HepG2 (cell line): ENCODE measurements around the gene MFSD2B. TPM values are rescaled to one million over a fixed set of nuclear protein-coding genes. Genes with fewer than 3 reads are reported as not detected.
A peak's percentile ranks its signal among the peaks of the same experiment; 100 is the strongest.

Experiments
- ESRRA ChIP-seq: sonication (generic); formaldehyde crosslinking; IDR thresholded peaks from 2 replicates; pipeline ENCODE4 v1.5.1; 2020; ENCODE audit warnings: mild to moderate bottlenecking, low read depth, missing genetic modification reagents
- HDAC2 ChIP-seq: sonication (generic); formaldehyde crosslinking; IDR thresholded peaks from 2 replicates; pipeline ENCODE4 v1.4.0; 2020; ENCODE audit warnings: missing genetic modification reagents
- KDM5A ChIP-seq: fragments of 200-600 bp; sonication (generic); IDR thresholded peaks from 2 replicates; pipeline ENCODE4 v1.7.0; 2018; ENCODE audit warnings: antibody characterized with exemption, mild to moderate bottlenecking, low read length, borderline replicate concordance
- MATR3 ChIP-seq: sonication (generic); formaldehyde crosslinking; IDR thresholded peaks from 2 replicates; pipeline ENCODE4 v1.4.0; 2020; ENCODE audit warnings: missing genetic modification reagents
- NFYB ChIP-seq: sonication (generic); formaldehyde crosslinking; IDR thresholded peaks from 2 replicates; pipeline ENCODE4 v1.4.0; 2020; ENCODE audit warnings: missing genetic modification reagents
- PHF8 ChIP-seq: sonication (generic); formaldehyde crosslinking; IDR thresholded peaks from 2 replicates; pipeline ENCODE4 v1.5.0; 2020; ENCODE audit warnings: missing genetic modification reagents
- REL ChIP-seq: sonication (generic); formaldehyde crosslinking; conservative IDR thresholded peaks from 2 replicates; pipeline ENCODE4 v1.8.0; 2022; ENCODE audit warnings: mild to moderate bottlenecking, missing genetic modification reagents, moderate library complexity
- ZNF430 ChIP-seq: sonication (generic); formaldehyde crosslinking; IDR thresholded peaks from 2 replicates; pipeline ENCODE4 v1.9.0; 2021; ENCODE audit warnings: mild to moderate bottlenecking, missing genetic modification reagents
- ZNF496 ChIP-seq: sonication (generic); formaldehyde crosslinking; IDR thresholded peaks from 2 replicates; pipeline ENCODE4 v1.8.1; 2023; ENCODE audit warnings: mild to moderate bottlenecking, moderate library complexity, missing genetic modification reagents; ENCODE audit not compliant: insufficient replicate concordance
- polyA plus RNA-seq, 8 experiments: library from polyadenylated mRNA; depleted of rRNA in 3 of 8; stranded (reverse) in 7 of 8; unstranded in 1 of 8; fragments of >200 nt; fragmentation: Illumina TruSeq in 4 of 8; extraction: Trizol in 4 of 8; gene quantifications; 2 replicates each; pipeline versions ENCODE4 v1.2.1 to v1.2.3, GENCODE V29; 2011 to 2016; ENCODE audit warnings: low read depth in 4 of 8, missing spikeins in 1 of 8, mixed read lengths in 1 of 8; ENCODE audit not compliant: insufficient read depth in 1 of 8
- total RNA-seq, 5 experiments: library from RNA; depleted of rRNA; stranded (reverse); fragments of >200 nt; fragmentation: Illumina TruSeq; extraction: Trizol; gene quantifications; 2 replicates each; pipeline ENCODE4 v1.2.3, GENCODE V29; 2016; ENCODE audit warnings: low read depth in 1 of 5
- TF ChIP-seq, protein P1 (sequence below): IDR thresholded peaks from 2 replicates; pipeline ENCODE4 v1.6.1; 2016; ENCODE audit warnings: missing genetic modification reagents, missing compliant biosample characterization
- TF ChIP-seq, protein P2 (sequence below): sonication (generic); formaldehyde crosslinking; IDR thresholded peaks from 2 replicates; pipeline ENCODE4 v1.5.0; 2020; ENCODE audit warnings: mild to moderate bottlenecking, missing genetic modification reagents
- TF ChIP-seq, protein P3 (sequence below): sonication (generic); formaldehyde crosslinking; IDR thresholded peaks from 2 replicates; pipeline ENCODE4 v1.5.0; 2020; ENCODE audit warnings: mild to moderate bottlenecking, missing genetic modification reagents, moderate library complexity
- TF ChIP-seq, protein P4 (sequence below): sonication (generic); formaldehyde crosslinking; IDR thresholded peaks from 2 replicates; pipeline ENCODE4 v1.5.0; 2020; ENCODE audit warnings: mild to moderate bottlenecking, missing genetic modification reagents, borderline replicate concordance
- TF ChIP-seq, protein P5 (sequence below): sonication (generic); formaldehyde crosslinking; IDR thresholded peaks from 2 replicates; pipeline ENCODE4 v1.5.1; 2020; ENCODE audit warnings: missing genetic modification reagents, mild to moderate bottlenecking, borderline replicate concordance
- TF ChIP-seq, protein P6 (sequence below): sonication (generic); formaldehyde crosslinking; IDR thresholded peaks from 2 replicates; pipeline ENCODE4 v1.4.0; 2020; ENCODE audit warnings: missing genetic modification reagents

Gene MFSD2B
- total and polyA plus RNA-seq, 2 of the 13 experiments (the other 11 are each of a cell fraction or from before 2014, with no cell fraction given) = 0.21 to 0.93 TPM

DNA sequence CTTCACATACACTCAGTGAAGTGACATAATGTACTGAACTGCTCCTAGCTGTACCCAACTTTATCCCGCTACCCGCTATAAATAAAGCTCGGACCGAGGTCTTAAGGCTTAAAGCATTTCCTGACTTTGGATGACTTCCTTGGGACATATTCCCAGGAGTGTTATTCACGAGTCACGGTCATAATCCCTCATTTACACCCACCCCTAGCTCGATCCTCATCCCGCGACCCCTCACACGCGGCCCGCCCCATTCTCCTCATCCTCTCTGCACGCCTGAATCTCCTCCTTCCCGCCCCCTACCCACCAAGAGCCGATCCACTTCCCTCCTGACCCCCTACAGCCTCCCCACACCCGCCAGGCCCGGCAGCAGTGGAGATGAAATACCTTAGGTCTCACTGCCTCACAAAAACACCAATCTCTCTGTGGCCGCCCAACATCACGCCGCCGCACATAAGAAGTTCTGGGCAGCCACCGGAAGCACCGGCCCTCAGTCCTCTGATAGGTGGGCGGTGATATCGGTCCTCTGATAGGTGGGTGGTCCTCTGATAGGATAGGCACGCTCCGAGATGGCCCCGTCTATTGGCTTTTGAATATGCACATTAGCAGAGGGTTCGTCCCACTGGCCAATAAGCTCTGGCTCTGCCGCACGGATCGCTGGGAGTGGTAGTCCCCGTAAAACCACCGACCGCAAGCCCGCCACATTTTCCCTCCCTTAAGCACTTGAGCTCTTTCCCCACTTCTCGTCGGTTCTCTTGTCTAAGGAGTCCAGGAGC, 37.2 kb downstream of the MFSD2B start, which contains the start of gene WDCP (continued):
- TF ChIP-seq, protein P1, sequence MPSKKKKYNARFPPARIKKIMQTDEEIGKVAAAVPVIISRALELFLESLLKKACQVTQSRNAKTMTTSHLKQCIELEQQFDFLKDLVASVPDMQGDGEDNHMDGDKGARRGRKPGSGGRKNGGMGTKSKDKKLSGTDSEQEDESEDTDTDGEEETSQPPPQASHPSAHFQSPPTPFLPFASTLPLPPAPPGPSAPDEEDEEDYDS (CRISPR knock-in tag) = peak; percentile 99
- TF ChIP-seq, protein P2, sequence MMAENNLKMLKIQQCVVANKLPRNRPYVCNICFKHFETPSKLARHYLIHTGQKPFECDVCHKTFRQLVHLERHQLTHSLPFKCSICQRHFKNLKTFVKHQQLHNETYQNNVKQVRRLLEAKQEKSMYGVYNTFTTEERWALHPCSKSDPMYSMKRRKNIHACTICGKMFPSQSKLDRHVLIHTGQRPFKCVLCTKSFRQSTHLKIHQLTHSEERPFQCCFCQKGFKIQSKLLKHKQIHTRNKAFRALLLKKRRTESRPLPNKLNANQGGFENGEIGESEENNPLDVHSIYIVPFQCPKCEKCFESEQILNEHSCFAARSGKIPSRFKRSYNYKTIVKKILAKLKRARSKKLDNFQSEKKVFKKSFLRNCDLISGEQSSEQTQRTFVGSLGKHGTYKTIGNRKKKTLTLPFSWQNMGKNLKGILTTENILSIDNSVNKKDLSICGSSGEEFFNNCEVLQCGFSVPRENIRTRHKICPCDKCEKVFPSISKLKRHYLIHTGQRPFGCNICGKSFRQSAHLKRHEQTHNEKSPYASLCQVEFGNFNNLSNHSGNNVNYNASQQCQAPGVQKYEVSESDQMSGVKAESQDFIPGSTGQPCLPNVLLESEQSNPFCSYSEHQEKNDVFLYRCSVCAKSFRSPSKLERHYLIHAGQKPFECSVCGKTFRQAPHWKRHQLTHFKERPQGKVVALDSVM (CRISPR knock-in tag) = peak; percentile 7; the same call in 1 of the 2 replicates
- TF ChIP-seq, protein P3, sequence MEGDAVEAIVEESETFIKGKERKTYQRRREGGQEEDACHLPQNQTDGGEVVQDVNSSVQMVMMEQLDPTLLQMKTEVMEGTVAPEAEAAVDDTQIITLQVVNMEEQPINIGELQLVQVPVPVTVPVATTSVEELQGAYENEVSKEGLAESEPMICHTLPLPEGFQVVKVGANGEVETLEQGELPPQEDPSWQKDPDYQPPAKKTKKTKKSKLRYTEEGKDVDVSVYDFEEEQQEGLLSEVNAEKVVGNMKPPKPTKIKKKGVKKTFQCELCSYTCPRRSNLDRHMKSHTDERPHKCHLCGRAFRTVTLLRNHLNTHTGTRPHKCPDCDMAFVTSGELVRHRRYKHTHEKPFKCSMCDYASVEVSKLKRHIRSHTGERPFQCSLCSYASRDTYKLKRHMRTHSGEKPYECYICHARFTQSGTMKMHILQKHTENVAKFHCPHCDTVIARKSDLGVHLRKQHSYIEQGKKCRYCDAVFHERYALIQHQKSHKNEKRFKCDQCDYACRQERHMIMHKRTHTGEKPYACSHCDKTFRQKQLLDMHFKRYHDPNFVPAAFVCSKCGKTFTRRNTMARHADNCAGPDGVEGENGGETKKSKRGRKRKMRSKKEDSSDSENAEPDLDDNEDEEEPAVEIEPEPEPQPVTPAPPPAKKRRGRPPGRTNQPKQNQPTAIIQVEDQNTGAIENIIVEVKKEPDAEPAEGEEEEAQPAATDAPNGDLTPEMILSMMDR = 0 out of 2 replicates have a peak, but pooled peaks have one; percentile 10
- TF ChIP-seq ZNF430 (CRISPR knock-in tag) (peak; percentile 88), ZNF496 (no peak), PHF8 (CRISPR knock-in tag) (peak; percentile 85), REL (CRISPR knock-in tag) (no peak), NFYB (CRISPR knock-in tag) (peak; percentile 97), ESRRA (CRISPR knock-in tag) (peak; percentile 42; the same call in 1 of the 2 replicates), HDAC2 (CRISPR knock-in tag) (peak; percentile 16), KDM5A (peak; percentile 48; the same call in 1 of the 2 replicates), MATR3 (CRISPR knock-in tag) (no peak)
- TF ChIP-seq, protein P4, sequence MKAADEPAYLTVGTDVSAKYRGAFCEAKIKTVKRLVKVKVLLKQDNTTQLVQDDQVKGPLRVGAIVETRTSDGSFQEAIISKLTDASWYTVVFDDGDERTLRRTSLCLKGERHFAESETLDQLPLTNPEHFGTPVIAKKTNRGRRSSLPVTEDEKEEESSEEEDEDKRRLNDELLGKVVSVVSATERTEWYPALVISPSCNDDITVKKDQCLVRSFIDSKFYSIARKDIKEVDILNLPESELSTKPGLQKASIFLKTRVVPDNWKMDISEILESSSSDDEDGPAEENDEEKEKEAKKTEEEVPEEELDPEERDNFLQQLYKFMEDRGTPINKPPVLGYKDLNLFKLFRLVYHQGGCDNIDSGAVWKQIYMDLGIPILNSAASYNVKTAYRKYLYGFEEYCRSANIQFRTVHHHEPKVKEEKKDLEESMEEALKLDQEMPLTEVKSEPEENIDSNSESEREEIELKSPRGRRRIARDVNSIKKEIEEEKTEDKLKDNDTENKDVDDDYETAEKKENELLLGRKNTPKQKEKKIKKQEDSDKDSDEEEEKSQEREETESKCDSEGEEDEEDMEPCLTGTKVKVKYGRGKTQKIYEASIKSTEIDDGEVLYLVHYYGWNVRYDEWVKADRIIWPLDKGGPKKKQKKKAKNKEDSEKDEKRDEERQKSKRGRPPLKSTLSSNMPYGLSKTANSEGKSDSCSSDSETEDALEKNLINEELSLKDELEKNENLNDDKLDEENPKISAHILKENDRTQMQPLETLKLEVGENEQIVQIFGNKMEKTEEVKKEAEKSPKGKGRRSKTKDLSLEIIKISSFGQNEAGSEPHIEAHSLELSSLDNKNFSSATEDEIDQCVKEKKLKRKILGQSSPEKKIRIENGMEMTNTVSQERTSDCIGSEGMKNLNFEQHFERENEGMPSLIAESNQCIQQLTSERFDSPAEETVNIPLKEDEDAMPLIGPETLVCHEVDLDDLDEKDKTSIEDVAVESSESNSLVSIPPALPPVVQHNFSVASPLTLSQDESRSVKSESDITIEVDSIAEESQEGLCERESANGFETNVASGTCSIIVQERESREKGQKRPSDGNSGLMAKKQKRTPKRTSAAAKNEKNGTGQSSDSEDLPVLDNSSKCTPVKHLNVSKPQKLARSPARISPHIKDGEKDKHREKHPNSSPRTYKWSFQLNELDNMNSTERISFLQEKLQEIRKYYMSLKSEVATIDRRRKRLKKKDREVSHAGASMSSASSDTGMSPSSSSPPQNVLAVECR = peak; percentile 86
- TF ChIP-seq, protein P5, sequence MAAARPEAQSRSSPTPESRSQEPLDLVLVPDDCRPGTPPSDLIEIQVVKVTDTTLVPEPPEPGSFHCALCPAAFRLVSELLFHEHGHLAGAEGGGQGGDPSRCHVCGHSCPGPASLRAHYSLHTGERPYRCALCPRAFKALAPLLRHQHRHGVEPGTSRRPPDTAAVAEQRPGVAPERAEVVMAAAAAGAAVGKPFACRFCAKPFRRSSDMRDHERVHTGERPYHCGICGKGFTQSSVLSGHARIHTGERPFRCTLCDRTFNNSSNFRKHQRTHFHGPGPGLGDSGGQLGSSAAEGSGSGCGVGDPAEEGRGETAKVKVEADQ (CRISPR knock-in tag) = 0 out of 2 replicates have a peak, but pooled peaks have one; percentile 17
- TF ChIP-seq, protein P6, sequence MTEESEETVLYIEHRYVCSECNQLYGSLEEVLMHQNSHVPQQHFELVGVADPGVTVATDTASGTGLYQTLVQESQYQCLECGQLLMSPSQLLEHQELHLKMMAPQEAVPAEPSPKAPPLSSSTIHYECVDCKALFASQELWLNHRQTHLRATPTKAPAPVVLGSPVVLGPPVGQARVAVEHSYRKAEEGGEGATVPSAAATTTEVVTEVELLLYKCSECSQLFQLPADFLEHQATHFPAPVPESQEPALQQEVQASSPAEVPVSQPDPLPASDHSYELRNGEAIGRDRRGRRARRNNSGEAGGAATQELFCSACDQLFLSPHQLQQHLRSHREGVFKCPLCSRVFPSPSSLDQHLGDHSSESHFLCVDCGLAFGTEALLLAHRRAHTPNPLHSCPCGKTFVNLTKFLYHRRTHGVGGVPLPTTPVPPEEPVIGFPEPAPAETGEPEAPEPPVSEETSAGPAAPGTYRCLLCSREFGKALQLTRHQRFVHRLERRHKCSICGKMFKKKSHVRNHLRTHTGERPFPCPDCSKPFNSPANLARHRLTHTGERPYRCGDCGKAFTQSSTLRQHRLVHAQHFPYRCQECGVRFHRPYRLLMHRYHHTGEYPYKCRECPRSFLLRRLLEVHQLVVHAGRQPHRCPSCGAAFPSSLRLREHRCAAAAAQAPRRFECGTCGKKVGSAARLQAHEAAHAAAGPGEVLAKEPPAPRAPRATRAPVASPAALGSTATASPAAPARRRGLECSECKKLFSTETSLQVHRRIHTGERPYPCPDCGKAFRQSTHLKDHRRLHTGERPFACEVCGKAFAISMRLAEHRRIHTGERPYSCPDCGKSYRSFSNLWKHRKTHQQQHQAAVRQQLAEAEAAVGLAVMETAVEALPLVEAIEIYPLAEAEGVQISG (CRISPR knock-in tag) = peak; percentile 86
